HCT116 (cell line): ENCODE data around the gene CCDC57. TPM values are rescaled to one million over a fixed set of nuclear protein-coding genes. Genes with fewer than 3 reads are reported as not detected.

Source experiments
- ATAC-seq: fragments of 200-7000 bp; cut with Tn5 transposase; 2 replicates; pipeline ENCODE4 v1.9.1; 2020; ENCODE audit warnings: mild to moderate bottlenecking, moderate library complexity
- BruUV-seq: library from RNA; stranded (reverse); fragments of 400-500 nt; replicated peaks from 2 replicates; lab custom pipeline; 2021; lab: Mats Ljungman, UMichigan
- CTCF ChIA-PET: fragments of 300-600 bp; sonication (Branson Sonifier 250); formaldehyde crosslinking; loops from one replicate; lab custom pipeline; 2021; ENCODE audit warnings: antibody characterized with exemption; lab: Charles Lee
- POLR2A ChIA-PET: fragments of 300-600, 350-600 bp; sonication (Branson Sonifier 250); formaldehyde crosslinking; loops from one replicate; lab custom pipeline; 2021; ENCODE audit warnings: antibody characterized with exemption; lab: Charles Lee
- RAD21 ChIA-PET, 2 experiments: fragments of 300-600 bp; sonication (Branson Sonifier 250); formaldehyde crosslinking; loops; one replicate each; lab custom pipeline; 2023; ENCODE audit warnings: low total read pairs in 2 of 2; ENCODE audit not compliant: uncharacterized antibody in 2 of 2, unreplicated experiment in 2 of 2, low non-redundant PET in 1 of 2; lab: Charles Lee
- DNase-seq: peaks from one replicate; pipeline ENCODE4 v3.0.0-alpha.2; 2010; ENCODE audit warnings: low read depth, low spot score
- H2AFZ ChIP-seq: fragments of 200-600 bp; shearing (Covaris generic), sonication (generic); 2 replicates; pipeline ENCODE4 v1.6.1; 2017; ENCODE audit warnings: low read depth, mixed run types, mixed read lengths, antibody characterized with exemption, low read length; ENCODE audit not compliant: poor library complexity, severe bottlenecking
- H3K27ac ChIP-seq: 2 replicates; pipeline ENCODE4 v1.5.1; 2012; ENCODE audit warnings: low read depth, low read length
- H3K27me3 ChIP-seq: fragments of 200-600 bp; sonication (generic); 2 replicates; pipeline ENCODE4 v1.6.1; 2016; ENCODE audit warnings: mixed run types, low read length, mixed read lengths; ENCODE audit not compliant: insufficient read depth
- H3K36me3 ChIP-seq, 2 experiments: fragments of 200-500 bp in 1 of 2; fragments of 200-600 bp in 1 of 2; sonication (Bioruptor generic) in 1 of 2; sonication (generic) in 1 of 2; 2 replicates each; pipeline versions ENCODE4 v1.5.1 to v1.6.1; 2014 to 2016; ENCODE audit warnings: low read length in 2 of 2, inconsistent platforms in 1 of 2, mixed read lengths in 1 of 2, mixed run types in 1 of 2; ENCODE audit not compliant: insufficient read depth in 2 of 2, control insufficient read depth in 1 of 2
- H3K4me1 ChIP-seq, 2 experiments: fragments of 200-600 bp in 1 of 2; sonication (generic) in 1 of 2; 2 replicates each; pipeline versions ENCODE4 v1.5.1 to v1.6.1; 2012 to 2017; ENCODE audit warnings: low read length in 2 of 2, inconsistent platforms in 1 of 2, mild to moderate bottlenecking in 1 of 2, mixed read lengths in 1 of 2, mixed run types in 1 of 2, moderate library complexity in 1 of 2; ENCODE audit not compliant: insufficient read depth in 2 of 2, control insufficient read depth in 1 of 2
- H3K4me2 ChIP-seq: fragments of 200-600 bp; sonication (generic); 2 replicates; pipeline ENCODE4 v1.6.1; 2017; ENCODE audit warnings: mixed run types, low read length, mixed read lengths
- H3K4me3 ChIP-seq, 2 experiments: fragments of 200-600 bp in 1 of 2; sonication (generic) in 1 of 2; replicated peaks in 1 of 2; 2 replicates each; pipeline ENCODE4 v1.5.1; 2011 to 2016; ENCODE audit warnings: low read length in 2 of 2, control low read depth in 1 of 2, low read depth in 1 of 2, mild to moderate bottlenecking in 1 of 2, mixed read lengths in 1 of 2, mixed run types in 1 of 2
- H3K79me2 ChIP-seq: fragments of 200-600 bp; sonication (generic); 2 replicates; pipeline ENCODE4 v1.6.1; 2017; ENCODE audit warnings: mild to moderate bottlenecking, mixed run types, low read length, moderate library complexity, mixed read lengths; ENCODE audit not compliant: insufficient read depth
- H3K9ac ChIP-seq: fragments of 200-600 bp; sonication (generic); 2 replicates; pipeline ENCODE4 v1.6.1; 2016; ENCODE audit warnings: low read length, mixed read lengths
- H3K9me2 ChIP-seq: fragments of 200-600 bp; sonication (generic), shearing (Covaris generic); 2 replicates; pipeline ENCODE4 v1.6.1; 2017; ENCODE audit warnings: mixed run types, mild to moderate bottlenecking, moderate library complexity; ENCODE audit not compliant: insufficient read depth
- H3K9me3 ChIP-seq, 2 experiments: fragments of 200-500 bp in 1 of 2; fragments of 200-600 bp in 1 of 2; sonication (Bioruptor generic) in 1 of 2; sonication (generic) in 1 of 2; 2 replicates each; pipeline ENCODE4 v1.6.1; 2014 to 2017; ENCODE audit warnings: low read length in 2 of 2, mixed read lengths in 2 of 2, inconsistent platforms in 1 of 2, low read depth in 1 of 2, mild to moderate bottlenecking in 1 of 2, mixed run types in 1 of 2, moderate library complexity in 1 of 2; ENCODE audit not compliant: control insufficient read depth in 1 of 2, insufficient read depth in 1 of 2
- H4K20me1 ChIP-seq: fragments of 200-600 bp; sonication (generic), shearing (Covaris generic); 2 replicates; pipeline ENCODE4 v1.6.1; 2017; ENCODE audit warnings: mixed run types, mild to moderate bottlenecking, moderate library complexity; ENCODE audit not compliant: insufficient read depth
- CEBPB ChIP-seq: IDR thresholded peaks from 2 replicates; pipeline ENCODE4 v1.6.1; 2012; ENCODE audit warnings: low read depth
- EZH2phosphoT487 ChIP-seq: fragments of 200-600 bp; IDR thresholded peaks from 2 replicates; pipeline ENCODE4 v1.6.1; 2018; ENCODE audit warnings: antibody characterized with exemption, borderline replicate concordance
- JUND ChIP-seq: IDR thresholded peaks from 2 replicates; pipeline ENCODE4 v1.6.1; 2012
- POLR2A ChIP-seq: IDR thresholded peaks from 2 replicates; pipeline ENCODE4 v1.7.0; 2011; ENCODE audit warnings: borderline replicate concordance; ENCODE audit not compliant: insufficient read depth, insufficient read length; ENCODE audit errors: extremely low read depth
- POLR2AphosphoS5 ChIP-seq: IDR thresholded peaks from 2 replicates; pipeline ENCODE4 v1.6.1; 2011; ENCODE audit warnings: mild to moderate bottlenecking, low read depth, low read length, moderate library complexity
- SP1 ChIP-seq: IDR thresholded peaks from 2 replicates; pipeline ENCODE4 v1.6.1; 2012; ENCODE audit warnings: low read depth
- SRF ChIP-seq: IDR thresholded peaks from 2 replicates; pipeline ENCODE4 v1.6.1; 2012; ENCODE audit warnings: low read depth
- YY1 ChIP-seq: IDR thresholded peaks from 2 replicates; pipeline ENCODE4 v1.6.1; 2011; ENCODE audit warnings: low read length, low read depth, moderate library complexity, mild to moderate bottlenecking; ENCODE audit not compliant: insufficient replicate concordance; ENCODE audit errors: extremely low read depth
- ZNF274 ChIP-seq: fragments of 200-500 bp; sonication (Bioruptor generic); IDR thresholded peaks from 2 replicates; pipeline ENCODE4 v1.6.1; 2014; ENCODE audit warnings: mild to moderate bottlenecking, low read depth, low read length, inconsistent platforms
- intact Hi-C: fragments of 100-400 bp; cut with micrococcal nuclease; formaldehyde crosslinking; loops from 2 replicates; pipeline ENCODE4 v1.10.0; 2022
- total RNA-seq: library from RNA; stranded (reverse); gene quantifications from one replicate; pipeline ENCODE4 v1.2.1, GENCODE V29; 2021; ENCODE audit not compliant: unreplicated experiment
- TF ChIP-seq, protein P1 (sequence below): IDR thresholded peaks from 2 replicates; pipeline ENCODE4 v1.6.1; 2012
- TF ChIP-seq, protein P2 (sequence below), 3 experiments: fragments of 200-600 bp in 1 of 3; sonication (generic) in 1 of 3; IDR thresholded peaks in 2 of 3; conservative IDR thresholded peaks in 1 of 3; 2 replicates each; pipeline ENCODE4 v1.5.1; 2012 to 2017; ENCODE audit warnings: low read depth in 2 of 3, low read length in 2 of 3, antibody characterized with exemption in 1 of 3, borderline replicate concordance in 1 of 3, control low read depth in 1 of 3, mild to moderate bottlenecking in 1 of 3, mixed read lengths in 1 of 3, mixed run types in 1 of 3, moderate library complexity in 1 of 3; ENCODE audit not compliant: insufficient read depth in 1 of 3

CCDC57 gene
- total RNA-seq, 1 experiment from 2014 or later, result 143 TPM

DNA sequence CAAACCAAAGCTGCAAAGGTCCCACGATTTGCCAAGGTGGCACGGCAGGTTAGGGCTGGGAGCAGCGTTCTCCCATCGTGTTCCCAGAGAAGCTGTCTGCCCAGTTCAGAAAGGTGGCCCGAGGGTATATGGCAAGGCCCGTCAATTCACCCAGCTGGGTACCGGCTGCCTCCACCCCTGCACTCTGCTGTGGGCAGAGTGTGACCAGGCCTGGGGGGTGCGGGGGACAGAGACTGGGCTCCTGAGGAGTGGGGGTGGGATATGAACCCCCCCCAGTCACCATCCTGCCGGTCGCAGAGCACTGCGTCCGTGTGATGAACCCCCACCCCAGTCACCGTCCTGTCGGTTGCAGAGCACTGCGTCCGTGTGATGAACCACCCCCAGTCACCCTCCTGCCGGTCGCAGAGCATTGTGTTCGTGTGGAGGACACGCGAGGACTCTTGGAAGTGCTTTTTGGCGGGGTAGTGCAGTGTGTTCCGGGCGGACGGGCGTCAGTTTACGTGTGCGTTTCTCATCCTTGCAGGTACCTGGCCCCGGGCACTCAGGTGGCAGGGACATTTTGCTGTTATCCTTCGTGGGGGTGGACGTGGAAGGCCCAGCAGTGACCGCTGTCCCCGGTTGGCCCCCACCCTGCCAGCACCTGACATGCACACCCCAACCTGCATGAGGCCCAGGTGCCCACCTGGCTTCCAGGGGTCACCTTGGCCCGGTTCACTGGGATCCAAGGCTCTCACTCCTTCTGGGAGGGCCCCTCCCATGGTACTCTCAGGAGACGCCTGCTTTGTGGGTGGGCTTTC is 111.9 kb downstream of the CCDC57 start:
- Histone ChIP-seq H3K79me2 (peaks cover 42% of the 10 kb centered on the region), H3K36me3 (peaks cover 4 to 27% of the 10 kb centered on the region in 2 experiments; a peak in 2 of 4 replicates), H3K9ac (peak overlapping the region; percentile 98), H2AFZ (no peak overlapping the region), H3K27me3 (no peaks in the 10 kb centered on the region), H3K4me2 (peak overlapping the region; percentile 80; the same call in 1 of the 2 replicates), H3K4me3 (no peak overlapping the region), H3K27ac (peak overlapping the region; percentile 99), H3K4me1 (peaks cover 37 to 66% of the 10 kb centered on the region in 2 experiments), H4K20me1 (no peaks in the 10 kb centered on the region; the same call in 1 of the 2 replicates), H3K9me2 (no peaks in the 10 kb centered on the region), H3K9me3 (no peaks in the 10 kb centered on the region)
- ChIA-PET RAD21 (no interaction called here), CTCF (no interaction called here), POLR2A (no interaction called here)
- DNase-seq (no peak), ATAC-seq (no peak)
- intact Hi-C loops, result no loop called here
- TF ChIP-seq YY1 (no peak), JUND (no peak), EZH2phosphoT487 (no peak), SP1 (no peak), ZNF274 (no peak), POLR2A (peak; percentile 42), SRF (no peak), CEBPB (no peak), POLR2AphosphoS5 (peak; percentile 44)
- TF ChIP-seq, protein P1, sequence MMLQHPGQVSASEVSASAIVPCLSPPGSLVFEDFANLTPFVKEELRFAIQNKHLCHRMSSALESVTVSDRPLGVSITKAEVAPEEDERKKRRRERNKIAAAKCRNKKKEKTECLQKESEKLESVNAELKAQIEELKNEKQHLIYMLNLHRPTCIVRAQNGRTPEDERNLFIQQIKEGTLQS, result no peak
- TF ChIP-seq, protein P2, sequence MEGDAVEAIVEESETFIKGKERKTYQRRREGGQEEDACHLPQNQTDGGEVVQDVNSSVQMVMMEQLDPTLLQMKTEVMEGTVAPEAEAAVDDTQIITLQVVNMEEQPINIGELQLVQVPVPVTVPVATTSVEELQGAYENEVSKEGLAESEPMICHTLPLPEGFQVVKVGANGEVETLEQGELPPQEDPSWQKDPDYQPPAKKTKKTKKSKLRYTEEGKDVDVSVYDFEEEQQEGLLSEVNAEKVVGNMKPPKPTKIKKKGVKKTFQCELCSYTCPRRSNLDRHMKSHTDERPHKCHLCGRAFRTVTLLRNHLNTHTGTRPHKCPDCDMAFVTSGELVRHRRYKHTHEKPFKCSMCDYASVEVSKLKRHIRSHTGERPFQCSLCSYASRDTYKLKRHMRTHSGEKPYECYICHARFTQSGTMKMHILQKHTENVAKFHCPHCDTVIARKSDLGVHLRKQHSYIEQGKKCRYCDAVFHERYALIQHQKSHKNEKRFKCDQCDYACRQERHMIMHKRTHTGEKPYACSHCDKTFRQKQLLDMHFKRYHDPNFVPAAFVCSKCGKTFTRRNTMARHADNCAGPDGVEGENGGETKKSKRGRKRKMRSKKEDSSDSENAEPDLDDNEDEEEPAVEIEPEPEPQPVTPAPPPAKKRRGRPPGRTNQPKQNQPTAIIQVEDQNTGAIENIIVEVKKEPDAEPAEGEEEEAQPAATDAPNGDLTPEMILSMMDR (IDR thresholded peaks at IDR 0.05 in 2 of 3, conservative IDR thresholded peaks at IDR 0.05 in 1 of 3; ENCODE audit: borderline replicate concordance in 1 of 3, insufficient read depth in 1 of 3, low read depth in 2 of 3, low read length in 2 of 3), result no peak
- no TSS peak for BruUV-seq
